ENCODE measurements around the gene TMED6. TPM values are rescaled to one million over a fixed set of nuclear protein-coding genes. Genes with fewer than 3 reads are reported as not detected.

TMED6 gene
- total RNA-seq, 1 experiment from 2014 or later: 0.51 TPM

- peak overlapping the region; percentile 35 for H3K27ac Mint-ChIP-seq (ENCODE audit: low read depth, unreplicated experiment)
- H3K9me3 Mint-ChIP-seq (ENCODE audit: unreplicated experiment): no peaks in the 10 kb centered on the region
- peak; percentile 21 for DNase-seq (ENCODE audit: unreplicated experiment)
- peak overlapping the region; percentile 81 for H3K4me3 Mint-ChIP-seq (ENCODE audit: unreplicated experiment)
- no TSS peak for BruUV-seq (replicated peaks)
- H3K4me1 Mint-ChIP-seq (ENCODE audit: insufficient read depth, unreplicated experiment): peaks cover 24% of the 10 kb centered on the region
- no peak for TF ChIP-seq CTCF (IDR thresholded peaks at IDR 0.05; ENCODE audit: unreplicated experiment)
- ChIA-PET POLR2A (interaction anchor here (0.5 to 9.0 kb wide), 19 partner anchors 9 to 1445 kb away, joined by 3 to 114 read pairs (median 4); partner anchors contain the start of genes COG8, NIP7, NRN1L and SNTB2), CTCF (interaction anchor here (0.6 to 1.5 kb wide), 7 partner anchors 9 to 329 kb away, joined by 3 to 5 read pairs (median 3); no protein-coding TSS in a partner anchor)
- peaks cover 81% of the 10 kb centered on the region for H3K36me3 Mint-ChIP-seq (ENCODE audit: insufficient read depth, unreplicated experiment)
- H3K27me3 Mint-ChIP-seq (ENCODE audit: insufficient read depth, unreplicated experiment): no peaks in the 10 kb centered on the region
- intact Hi-C loops (cut with micrococcal nuclease): loop anchor here (1.0 kb wide), 1 partner anchor 10 kb away; the partner anchor contains the start of genes COG8 and NIP7
These were observed 22.0 kb downstream of the TMED6 start for GRCh38 chr16:69329369-69330285.

- TF ChIP-seq CTCF (IDR thresholded peaks at IDR 0.05; ENCODE audit: unreplicated experiment): no peak
- ChIA-PET POLR2A (interaction anchor here (0.6 to 9.0 kb wide), 15 partner anchors 11 to 1469 kb away, joined by 3 to 114 read pairs (median 4); partner anchors contain the start of genes CHTF8, COG8, NIP7 and SNTB2), CTCF (interaction anchor here (0.7 to 1.5 kb wide), 5 partner anchors 10 to 330 kb away, joined by 3 to 5 read pairs (median 3); no protein-coding TSS in a partner anchor)
- Mint-ChIP-seq H3K4me1 (ENCODE audit: insufficient read depth, unreplicated experiment) (peaks cover 24% of the 10 kb centered on the region), H3K27ac (ENCODE audit: low read depth, unreplicated experiment) (peak overlapping the region; percentile 35), H3K9me3 (ENCODE audit: unreplicated experiment) (no peaks in the 10 kb centered on the region), H3K36me3 (ENCODE audit: insufficient read depth, unreplicated experiment) (peaks cover 81% of the 10 kb centered on the region), H3K4me3 (ENCODE audit: unreplicated experiment) (peak overlapping the region; percentile 81), H3K27me3 (ENCODE audit: insufficient read depth, unreplicated experiment) (no peaks in the 10 kb centered on the region)
- intact Hi-C loops (cut with micrococcal nuclease): no loop called here
- peak; percentile 70 for DNase-seq (ENCODE audit: unreplicated experiment)
- BruUV-seq (replicated peaks): no TSS peak
These were observed 22.7 kb downstream of the TMED6 start for GRCh38 chr16:69328854-69329316.

DNA sequence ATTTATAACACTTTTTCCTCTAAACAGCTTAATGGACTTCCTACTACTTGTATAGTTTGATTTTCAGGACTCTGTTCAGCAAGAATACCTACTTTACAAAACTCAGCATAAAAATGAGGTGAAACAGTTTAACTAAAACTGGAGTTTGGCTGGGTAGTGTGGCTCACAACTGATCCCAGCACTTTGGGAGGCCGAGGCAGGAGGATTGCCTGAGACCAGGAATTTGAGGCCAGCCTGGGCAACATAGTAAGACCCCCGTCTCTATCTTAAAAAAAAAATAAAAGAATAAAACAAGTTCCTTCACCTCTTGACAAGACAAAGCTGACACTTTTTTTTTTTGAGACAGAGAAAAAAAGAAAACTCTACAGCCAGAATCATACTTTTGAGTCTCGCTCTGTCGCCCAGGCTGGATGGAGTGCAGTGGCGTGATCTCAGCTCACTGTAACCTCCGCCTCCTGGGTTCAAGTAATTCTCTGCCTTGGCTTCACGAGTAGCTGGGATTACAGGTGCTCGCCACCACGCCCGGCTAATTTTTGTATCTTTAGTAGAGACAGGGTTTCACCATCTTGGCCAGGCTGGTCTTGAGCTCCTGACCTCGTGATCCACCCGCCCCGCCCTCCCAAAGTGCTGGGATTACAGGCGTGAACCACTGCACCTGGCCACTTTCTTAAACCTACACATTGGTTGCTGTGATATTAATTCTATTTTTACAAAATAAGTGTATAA, 23.8 kb downstream of the TMED6 start:
- Mint-ChIP-seq H3K4me1 (ENCODE audit: insufficient read depth, unreplicated experiment) (peaks cover 24% of the 10 kb centered on the region), H3K27ac (ENCODE audit: low read depth, unreplicated experiment) (no peak overlapping the region), H3K9me3 (ENCODE audit: unreplicated experiment) (no peaks in the 10 kb centered on the region), H3K4me3 (ENCODE audit: unreplicated experiment) (peak overlapping the region; percentile 81), H3K27me3 (ENCODE audit: insufficient read depth, unreplicated experiment) (no peaks in the 10 kb centered on the region), H3K36me3 (ENCODE audit: insufficient read depth, unreplicated experiment) (peaks cover 81% of the 10 kb centered on the region)
- intact Hi-C loops (cut with micrococcal nuclease): no loop called here
- no peak for TF ChIP-seq CTCF (IDR thresholded peaks at IDR 0.05; ENCODE audit: unreplicated experiment)
- ChIA-PET POLR2A (interaction anchor here (0.7 to 9.0 kb wide), 5 partner anchors 12 to 237 kb away, joined by 3 to 114 read pairs (median 4); partner anchors contain the start of genes CHTF8, COG8, NIP7 and UTP4), CTCF (interaction anchor here (0.5 to 0.6 kb wide), 4 partner anchors 16 to 1951 kb away, joined by 3 to 6 read pairs (median 4); no protein-coding TSS in a partner anchor)
- no TSS peak for BruUV-seq (replicated peaks)
- no peak for DNase-seq (ENCODE audit: unreplicated experiment)
